SK-N-SH (cell line): Measurements from ENCODE around the gene PDE6D.

ENCODE experiments used
- CTCF ChIP-seq: fragments of 200-600 bp; sonication (generic); IDR thresholded peaks from 2 replicates; pipeline ENCODE4 v1.6.1; 2017; ENCODE audit warnings: antibody characterized with exemption, mild to moderate bottlenecking, moderate library complexity
- EP300 ChIP-seq, 2 experiments: IDR thresholded peaks; 2 replicates each; pipeline versions ENCODE4 v1.4.0 to v1.6.1; 2012; ENCODE audit warnings: borderline replicate concordance in 1 of 2, low read depth in 1 of 2, low read length in 1 of 2
- GABPA ChIP-seq: IDR thresholded peaks from 2 replicates; pipeline ENCODE4 v1.4.0; 2012; ENCODE audit warnings: low read depth, mild to moderate bottlenecking
- POLR2AphosphoS5 ChIP-seq: IDR thresholded peaks from 2 replicates; pipeline ENCODE4 v1.6.1; 2012; ENCODE audit warnings: low read depth, low read length
- RCOR1 ChIP-seq: fragments of 150-350 bp; IDR thresholded peaks from 2 replicates; pipeline ENCODE4 v1.6.1; 2017; ENCODE audit warnings: antibody characterized with exemption, low read length
- RFX5 ChIP-seq: IDR thresholded peaks from 2 replicates; pipeline ENCODE4 v1.6.1; 2012; ENCODE audit warnings: mild to moderate bottlenecking, improper control_type of control experiment, low read length
- RXRA ChIP-seq: IDR thresholded peaks from 2 replicates; pipeline ENCODE4 v1.4.0; 2012; ENCODE audit warnings: low read depth, mild to moderate bottlenecking, borderline replicate concordance
- TF ChIP-seq, protein P1 (sequence below): IDR thresholded peaks from 2 replicates; pipeline ENCODE4; 2012

GRCh38 chr2:231769170-231770136 is 11.6 kb downstream of the PDE6D start:
- TF ChIP-seq CTCF: no peak
- TF ChIP-seq, protein P1, sequence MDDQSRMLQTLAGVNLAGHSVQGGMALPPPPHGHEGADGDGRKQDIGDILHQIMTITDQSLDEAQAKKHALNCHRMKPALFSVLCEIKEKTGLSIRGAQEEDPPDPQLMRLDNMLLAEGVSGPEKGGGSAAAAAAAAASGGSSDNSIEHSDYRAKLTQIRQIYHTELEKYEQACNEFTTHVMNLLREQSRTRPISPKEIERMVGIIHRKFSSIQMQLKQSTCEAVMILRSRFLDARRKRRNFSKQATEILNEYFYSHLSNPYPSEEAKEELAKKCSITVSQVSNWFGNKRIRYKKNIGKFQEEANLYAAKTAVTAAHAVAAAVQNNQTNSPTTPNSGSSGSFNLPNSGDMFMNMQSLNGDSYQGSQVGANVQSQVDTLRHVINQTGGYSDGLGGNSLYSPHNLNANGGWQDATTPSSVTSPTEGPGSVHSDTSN: no peak
- TF ChIP-seq RXRA: no peak
- no peak for TF ChIP-seq POLR2AphosphoS5
- no peak for TF ChIP-seq EP300 (IDR thresholded peaks at IDR 0.05; ENCODE audit: borderline replicate concordance in 1 of 2, low read depth in 1 of 2, low read length in 1 of 2)
- TF ChIP-seq RCOR1: no peak
- no peak for TF ChIP-seq GABPA
- TF ChIP-seq RFX5: no peak
